NT2/D1 (cell line): ENCODE measurements around the gene TBC1D22A.

ENCODE experiments used
- YY1 ChIP-seq: IDR thresholded peaks from 2 replicates; pipeline ENCODE4 v1.6.1; 2011; ENCODE audit not compliant: insufficient read length, insufficient read depth
- ZNF274 ChIP-seq: IDR thresholded peaks from 2 replicates; pipeline ENCODE4 v1.6.1; 2011; ENCODE audit warnings: mild to moderate bottlenecking, low read depth, low read length

GRCh38 chr22:47057916-47058585 lies 295.6 kb downstream of the TBC1D22A start:
- TF ChIP-seq ZNF274 (no peak), YY1 (no peak)
